HG03025 (cell line): Measurements from ENCODE around the gene PSMG3.

ENCODE experiments used
- ATAC-seq: cut with Tn5 transposase; IDR thresholded peaks from one replicate; pipeline ENCODE4 v1.9.1; 2021; ENCODE audit warnings: mild to moderate bottlenecking, moderate library complexity; ENCODE audit not compliant: unreplicated experiment, low FRiP score

Gene PSMG3

GRCh38 chr7:1546909-1547776 lies 22.7 kb downstream of the PSMG3 start:
- no peak for ATAC-seq

- ATAC-seq = no peak
These were observed 23.4 kb downstream of the PSMG3 start for GRCh38 chr7:1546274-1546908.

- no peak for ATAC-seq
These were observed 24.2 kb downstream of the PSMG3 start for GRCh38 chr7:1545417-1546246.

GRCh38 chr7:1544896-1545416 lies 24.9 kb downstream of the PSMG3 start:
- no peak for ATAC-seq

- ATAC-seq = no peak
These were observed 25.5 kb downstream of the PSMG3 start for GRCh38 chr7:1544178-1544895.

- no peak for ATAC-seq
These were observed 26.0 kb downstream of the PSMG3 start for GRCh38 chr7:1543826-1544177.

- ATAC-seq = no peak
These were observed 26.7 kb downstream of the PSMG3 start for GRCh38 chr7:1542841-1543747.

- ATAC-seq = no peak
These were observed 27.5 kb downstream of the PSMG3 start for GRCh38 chr7:1542329-1542728.

- ATAC-seq = no peak
These were observed 28.2 kb downstream of the PSMG3 start for GRCh38 chr7:1541431-1542162.

- no peak for ATAC-seq
These were observed 29.0 kb downstream of the PSMG3 start for GRCh38 chr7:1540776-1541271.

GRCh38 chr7:1539882-1540775 lies 29.7 kb downstream of the PSMG3 start:
- no peak for ATAC-seq

- no peak for ATAC-seq
These were observed 30.5 kb downstream of the PSMG3 start for GRCh38 chr7:1539181-1539881.

GRCh38 chr7:1538544-1539180 lies 31.2 kb downstream of the PSMG3 start:
- no peak for ATAC-seq

GRCh38 chr7:1537535-1538412 lies 32.1 kb downstream of the PSMG3 start:
- ATAC-seq = no peak

- ATAC-seq = no peak
These were observed 32.9 kb downstream of the PSMG3 start for GRCh38 chr7:1536743-1537534.
